Left forelimb (tissue), 1 donor: ENCODE measurements around the gene CENPC.
"Not testable (repeated sequence)": the region's sequence is repeated elsewhere in the genome, so short reads cannot be mapped to it uniquely, and the experiment has no call there.

ENCODE experiments used
- DNase-seq: peaks from one replicate; pipeline ENCODE4 v3.0.0-alpha.2; 2018; ENCODE audit warnings: low spot score

Gene CENPC

DNA sequence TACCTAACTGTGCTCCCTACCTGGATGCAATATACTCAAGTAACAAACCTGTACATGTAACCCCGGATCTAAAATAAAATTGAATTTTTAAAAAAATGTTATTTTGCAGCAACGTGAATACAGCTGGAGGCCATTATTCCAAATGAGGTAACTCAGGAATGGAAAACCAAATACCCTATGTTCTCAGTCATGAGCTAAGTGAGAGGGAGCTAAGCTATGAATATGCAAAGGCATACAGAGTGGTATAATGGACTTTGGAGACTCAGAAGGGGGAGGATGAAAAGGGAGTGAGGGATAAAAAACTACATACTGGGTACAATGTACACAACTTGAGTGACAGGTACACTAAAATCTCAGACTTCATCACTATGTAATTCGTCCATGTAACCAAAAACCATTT is 78.6 kb downstream of the CENPC start:
- DNase-seq: no peak

DNA sequence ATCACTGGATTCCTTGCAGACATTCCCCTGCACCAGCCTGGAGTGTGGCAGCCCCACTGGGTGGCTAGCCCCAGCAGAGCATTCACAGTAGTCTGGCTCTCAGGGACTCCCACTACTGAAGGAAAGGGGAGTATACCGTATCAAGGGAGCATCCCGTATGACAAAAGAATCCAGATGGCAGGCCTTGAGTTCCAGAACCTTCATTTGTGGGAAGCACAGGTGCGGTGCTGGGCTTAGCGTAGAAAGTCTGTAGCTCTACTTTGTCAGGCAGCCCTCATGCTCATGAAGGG is 79.6 kb downstream of the CENPC start:
- no peak for DNase-seq

GRCh38 chr4:67465032-67465762 is 80.1 kb downstream of the CENPC start:
- no peak for DNase-seq

DNA sequence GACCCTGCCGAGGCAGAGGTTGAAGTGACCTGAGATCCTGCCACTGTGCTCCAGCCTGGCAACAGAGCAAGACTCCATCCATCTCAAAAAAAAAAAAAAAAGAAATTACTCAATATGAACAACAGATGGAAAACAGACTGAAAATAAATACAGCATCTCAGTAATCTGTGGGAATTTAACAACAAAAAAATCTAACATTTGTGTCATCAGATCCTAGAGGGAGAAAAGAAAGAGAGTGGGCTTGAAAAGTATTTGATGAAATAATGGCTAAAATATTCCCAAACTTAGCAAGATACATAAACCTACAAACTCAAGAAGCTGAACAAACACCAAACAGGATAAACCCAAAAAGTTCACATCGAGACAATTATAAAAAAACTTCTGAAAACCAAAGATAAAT is 84.7 kb downstream of the CENPC start:
- DNase-seq: no peak

DNA sequence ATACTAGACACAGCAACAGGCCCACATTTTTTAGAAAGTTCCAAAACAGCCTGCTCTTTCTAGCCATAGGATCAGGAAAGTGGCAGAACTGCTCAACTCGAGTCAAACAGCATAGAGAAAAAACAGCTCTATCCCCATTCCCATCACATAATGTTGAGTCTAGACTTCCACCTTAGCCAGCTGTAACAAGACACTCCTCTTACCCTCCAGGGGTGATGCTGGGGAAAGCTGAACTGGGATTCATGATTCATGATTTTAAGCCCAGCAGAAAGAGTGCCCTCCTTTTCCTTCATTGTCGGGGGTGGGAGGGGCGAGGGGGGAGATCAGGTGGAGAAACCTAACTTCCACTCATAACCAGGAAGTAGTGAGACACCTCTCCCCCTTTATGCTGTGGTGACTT is 86.1 kb downstream of the CENPC start:
- no peak for DNase-seq

GRCh38 chr4:67456577-67457196 is 88.6 kb downstream of the CENPC start:
- no peak for DNase-seq

- DNase-seq: not testable (repeated sequence)
These were observed 92.5 kb downstream of the CENPC start for GRCh38 chr4:67452846-67453205.

- DNase-seq: no peak
These were observed 93.0 kb downstream of the CENPC start for GRCh38 chr4:67452100-67452845.

DNA sequence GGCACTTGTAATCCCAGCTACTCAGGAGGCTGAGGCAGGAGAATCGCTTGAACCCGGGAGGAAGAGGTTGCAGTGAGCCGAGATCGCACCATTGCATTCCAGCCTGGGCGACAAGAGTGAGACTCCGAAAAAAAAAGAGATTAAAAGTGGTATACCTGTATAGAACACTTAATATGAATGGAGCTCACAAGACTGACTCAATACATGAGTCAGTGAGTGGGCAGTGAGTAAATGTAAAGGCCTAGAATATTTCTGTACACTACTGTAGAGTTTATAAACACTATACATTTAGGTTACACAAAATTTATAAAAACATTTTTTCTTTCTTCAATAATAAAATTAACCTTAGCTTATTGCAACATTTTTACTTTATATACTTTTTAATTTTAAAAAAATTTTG is 93.8 kb downstream of the CENPC start:
- no peak for DNase-seq

DNA sequence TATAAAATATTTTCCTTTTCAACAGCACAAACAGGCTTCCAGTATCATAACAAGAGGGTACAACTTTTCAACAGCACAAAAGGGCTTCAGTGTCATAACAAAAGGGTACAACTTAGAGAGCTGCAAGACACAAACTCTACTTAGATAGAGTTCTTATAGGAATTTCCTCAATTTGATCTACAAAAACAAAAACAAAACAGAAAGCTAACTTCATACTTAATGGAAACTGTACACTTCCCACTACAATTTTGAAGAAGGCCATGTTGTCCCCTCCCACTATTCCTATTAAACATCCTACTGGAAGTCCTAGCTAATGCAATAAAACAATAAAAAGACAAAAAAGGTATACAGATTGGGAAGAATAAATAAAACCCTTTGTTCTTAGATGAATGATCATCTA is 96.7 kb downstream of the CENPC start:
- DNase-seq: no peak

GRCh38 chr4:67447873-67448272 is 97.4 kb downstream of the CENPC start:
- no peak for DNase-seq

- DNase-seq: no peak
These were observed 98.5 kb downstream of the CENPC start for GRCh38 chr4:67446811-67447210.

DNA sequence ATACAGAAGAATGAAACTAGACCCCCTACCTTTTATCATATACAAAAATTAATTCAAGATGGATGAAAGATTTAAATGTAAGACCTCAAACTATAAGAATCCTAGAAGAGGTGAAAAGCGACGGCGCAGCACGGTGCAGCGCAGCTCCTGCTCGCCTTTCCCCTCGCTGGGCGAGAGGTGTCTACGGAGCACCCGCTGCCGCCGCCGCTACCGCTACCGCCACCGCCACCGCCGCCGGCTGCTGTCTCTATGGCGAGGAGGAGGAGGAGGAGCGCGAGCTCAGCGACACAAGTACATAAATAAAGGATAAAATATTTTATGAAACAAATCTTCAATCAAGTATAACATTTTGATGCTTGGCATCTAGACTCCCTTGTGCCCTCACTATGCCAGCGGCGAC is 99.4 kb downstream of the CENPC start:
- DNase-seq: not testable (repeated sequence)

- no peak for DNase-seq
These were observed 106.3 kb downstream of the CENPC start for GRCh38 chr4:67438975-67439374.

GRCh38 chr4:67437974-67438713 is 107.2 kb downstream of the CENPC start:
- no peak for DNase-seq

- no peak for DNase-seq
These were observed 108.6 kb downstream of the CENPC start for GRCh38 chr4:67436742-67437141.

GRCh38 chr4:67430989-67431388 is 114.3 kb downstream of the CENPC start:
- DNase-seq: no peak

- DNase-seq: no peak
These were observed 116.5 kb downstream of the CENPC start for GRCh38 chr4:67428819-67429218.
